GM19467 (cell line): ENCODE data around the gene STXBP5.

ENCODE experiments used
- ATAC-seq: cut with Tn5 transposase; IDR thresholded peaks from one replicate; pipeline ENCODE4 v1.9.1; 2021; ENCODE audit warnings: mild to moderate bottlenecking, moderate library complexity; ENCODE audit not compliant: unreplicated experiment

Gene STXBP5

DNA sequence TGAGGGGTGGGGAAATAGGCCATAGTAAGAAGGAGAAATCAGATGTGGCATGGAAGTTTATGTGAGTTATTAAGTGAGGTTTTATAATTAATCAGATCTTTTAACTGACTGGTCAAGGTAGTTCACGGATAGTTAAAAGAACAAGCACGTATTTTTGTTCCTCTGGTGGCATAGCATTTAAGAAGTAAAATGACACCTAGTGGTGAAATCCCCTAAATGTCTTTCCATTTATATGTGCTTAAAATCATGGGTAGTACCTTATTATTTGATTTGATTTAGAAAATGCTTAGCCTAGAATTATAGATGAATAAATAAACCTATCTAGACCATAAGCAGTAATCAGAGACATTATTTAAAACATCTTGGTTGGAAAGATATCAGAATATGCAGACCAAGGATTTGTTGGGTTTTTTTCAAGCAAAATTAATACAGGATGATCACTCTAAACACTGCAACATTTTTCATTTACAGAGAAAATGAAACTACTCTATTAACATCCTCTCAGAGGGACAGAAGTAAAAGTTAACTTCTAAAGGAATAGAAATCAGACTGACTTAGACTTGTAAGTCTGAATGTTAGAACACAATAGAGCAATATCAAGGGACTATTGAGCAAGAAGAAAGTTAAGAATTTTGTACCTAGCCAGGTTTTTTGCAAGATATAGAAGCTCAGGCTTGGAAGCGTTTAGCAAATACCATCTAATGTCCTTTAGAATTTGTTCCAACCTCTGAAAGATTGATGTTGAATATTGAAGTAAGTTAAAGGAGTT, 81.1 kb downstream of the STXBP5 start:
- no peak for ATAC-seq

DNA sequence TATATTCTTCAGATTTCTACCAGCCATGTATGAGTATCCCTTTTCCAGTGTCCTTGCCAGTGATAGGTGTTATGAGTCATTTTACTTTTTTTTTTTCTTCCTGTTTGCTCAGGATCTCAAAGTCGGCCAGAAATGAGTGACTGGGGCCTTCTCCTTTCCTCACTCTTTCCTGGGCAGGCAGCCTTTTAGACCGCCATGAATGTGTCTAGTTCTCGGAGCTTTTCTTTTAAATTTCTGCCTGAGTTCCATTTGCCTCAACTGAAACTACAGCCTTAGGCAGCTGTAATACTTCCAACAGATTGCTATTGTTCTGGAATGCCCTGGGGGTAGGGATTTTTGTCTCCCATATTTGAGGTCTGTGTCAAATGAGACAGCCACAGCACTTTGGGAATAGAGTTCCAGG, 83.7 kb downstream of the STXBP5 start:
- no peak for ATAC-seq

DNA sequence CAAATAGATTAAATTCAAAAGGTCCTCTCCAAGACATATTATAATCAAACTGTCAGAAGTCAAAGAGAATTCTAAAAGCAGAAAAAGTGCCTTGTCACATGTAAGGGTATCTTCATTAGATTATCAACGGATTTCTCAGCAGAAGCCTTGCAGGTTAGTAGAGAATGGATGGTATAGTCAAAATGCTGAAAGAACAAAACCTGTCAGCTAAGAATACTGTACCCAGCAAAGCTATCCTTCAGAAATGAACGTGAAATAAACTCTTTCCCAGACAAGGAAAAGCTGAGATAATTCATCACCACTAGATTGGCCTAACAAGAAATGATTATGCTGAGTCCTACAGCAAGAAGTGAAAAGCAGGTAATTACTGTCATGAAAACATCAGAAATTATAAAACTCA, 92.9 kb downstream of the STXBP5 start:
- no peak for ATAC-seq

DNA sequence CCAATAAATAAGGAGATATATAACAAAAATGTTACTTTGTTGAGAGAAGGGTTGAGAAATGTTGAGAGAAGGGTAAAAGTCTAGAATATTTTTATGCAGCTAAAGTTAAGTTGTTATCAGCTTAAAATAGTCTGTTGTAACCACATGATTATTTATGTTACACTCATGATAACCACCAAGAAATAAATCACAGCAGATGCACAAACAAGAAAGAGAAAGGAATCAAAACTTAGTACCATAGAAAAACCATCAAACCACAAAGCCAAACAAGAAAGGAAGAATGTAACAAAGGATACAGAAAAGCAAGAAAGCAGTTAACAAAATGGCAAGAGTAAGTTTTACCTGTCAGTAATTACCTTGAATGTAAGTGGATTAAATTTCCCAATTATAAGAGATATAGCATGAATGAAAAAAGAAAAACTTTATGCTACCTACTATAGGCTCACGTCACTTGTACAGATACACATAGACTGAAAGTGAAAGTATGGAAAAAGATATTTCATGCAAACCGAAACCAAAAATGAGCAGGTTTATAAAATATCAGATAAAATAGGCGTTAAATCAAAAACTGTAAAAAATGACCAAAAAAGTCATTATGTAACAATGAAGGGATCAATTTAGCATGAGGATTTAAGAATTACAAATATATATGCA, 93.6 kb downstream of the STXBP5 start:
- no peak for ATAC-seq

DNA sequence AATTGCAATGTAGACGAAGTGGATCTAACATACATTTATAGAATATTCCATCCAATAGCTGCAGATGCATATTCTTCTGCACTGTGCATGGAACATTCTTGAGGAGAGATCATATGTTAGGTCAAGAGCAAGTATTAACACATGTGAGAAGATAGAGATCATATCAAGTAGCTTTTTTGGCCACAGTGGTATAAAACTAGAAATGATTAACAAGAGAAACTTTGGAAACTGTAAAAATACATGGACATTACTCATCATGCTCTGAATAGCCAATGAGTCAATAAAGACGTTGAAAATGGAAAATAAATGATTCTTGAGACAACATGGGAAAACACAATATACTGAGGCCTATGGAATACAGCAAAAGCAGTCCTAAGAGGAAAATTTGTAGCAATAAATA, 94.2 kb downstream of the STXBP5 start:
- ATAC-seq, result no peak

DNA sequence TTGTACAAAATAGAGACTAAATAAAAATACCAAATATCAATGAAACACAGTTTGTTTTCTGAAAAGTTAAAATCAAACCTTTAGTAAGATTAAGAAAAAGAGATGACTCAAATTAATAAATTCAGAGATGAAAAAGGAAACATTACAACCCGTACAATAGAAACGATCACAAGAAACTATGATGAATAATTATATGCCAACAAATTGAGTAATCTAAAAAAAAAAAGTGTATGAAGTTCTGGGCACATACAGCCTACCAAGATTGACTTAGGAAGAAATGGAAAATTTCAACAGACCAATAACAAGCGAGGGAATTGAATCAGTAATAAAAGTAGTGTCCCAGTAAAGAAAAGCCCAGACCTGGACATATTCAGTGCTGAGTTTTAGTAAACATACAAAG, 94.8 kb downstream of the STXBP5 start:
- no peak for ATAC-seq

DNA sequence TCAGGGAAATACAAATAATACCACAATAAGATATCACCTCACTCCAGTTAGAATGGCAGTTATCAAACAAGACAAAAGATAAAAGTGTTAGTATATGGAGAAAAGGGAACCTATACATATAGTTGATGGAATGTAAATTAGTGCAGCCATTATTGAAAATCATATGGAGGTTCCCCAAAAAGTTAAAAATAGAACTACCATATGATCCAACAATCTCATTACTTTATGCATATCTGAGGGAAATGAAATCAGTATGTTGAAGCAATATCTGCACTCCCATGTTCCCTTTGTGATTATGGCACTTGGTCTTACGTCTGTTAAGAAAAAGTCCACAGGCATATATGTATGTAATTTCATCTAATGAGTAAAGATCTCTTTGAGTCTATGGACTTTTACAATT, 96.9 kb downstream of the STXBP5 start:
- ATAC-seq, result no peak

DNA sequence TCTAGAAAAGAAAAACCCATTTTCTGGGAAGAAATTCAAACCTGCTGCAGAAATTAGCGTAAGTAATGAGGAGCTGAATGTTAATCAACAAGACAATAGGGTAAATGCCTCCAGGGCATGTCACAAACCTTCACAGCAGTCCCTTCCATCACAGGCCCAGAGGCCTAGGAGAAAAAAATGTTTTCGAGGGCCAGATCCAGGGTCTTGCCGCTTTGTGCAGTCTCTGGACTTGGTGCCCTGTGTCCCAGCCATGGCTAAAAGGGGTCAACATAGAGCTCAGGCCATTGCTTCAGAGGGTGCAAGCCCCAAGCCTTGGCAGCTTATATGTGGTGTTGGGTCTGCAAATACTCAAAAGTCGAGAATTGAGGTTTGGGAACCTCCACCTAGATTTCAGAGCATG, 99.8 kb downstream of the STXBP5 start:
- ATAC-seq, result no peak

DNA sequence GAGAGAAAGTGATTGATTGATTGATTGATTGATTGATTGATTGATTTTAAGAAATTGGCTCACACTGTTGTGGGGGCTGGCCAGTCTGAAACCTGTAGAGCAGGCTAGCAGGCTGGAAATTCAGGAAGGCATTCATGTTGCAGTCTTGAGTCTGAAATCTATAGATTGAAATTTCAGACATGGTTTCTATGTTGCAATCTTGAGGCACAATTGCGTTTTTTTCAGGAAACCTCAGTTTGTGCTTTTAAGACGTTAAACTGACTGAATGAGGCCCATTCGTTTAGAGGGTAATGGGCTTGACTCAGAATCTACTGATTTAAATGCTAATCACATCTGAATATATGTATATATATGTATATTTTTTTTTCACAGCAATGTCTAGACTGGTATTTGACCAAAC, 106.3 kb downstream of the STXBP5 start:
- ATAC-seq, result no peak

DNA sequence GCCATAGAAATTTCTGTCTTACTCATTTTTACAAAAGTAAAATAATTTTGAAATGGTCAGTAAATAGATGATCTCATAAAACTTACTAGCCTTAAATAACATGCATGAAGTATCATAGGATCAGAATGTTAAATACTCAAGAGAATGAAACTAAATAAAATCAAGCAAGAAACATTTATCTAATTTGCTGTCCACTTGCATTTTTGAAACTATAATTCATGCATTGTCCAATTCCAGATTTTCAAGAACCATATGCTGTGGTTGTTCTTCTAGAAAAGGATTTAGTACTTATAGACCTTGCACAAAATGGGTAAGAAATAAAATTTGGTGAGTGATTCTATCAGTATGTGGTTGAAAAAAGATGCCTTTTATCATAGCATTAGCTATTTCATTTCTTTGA, 107.0 kb downstream of the STXBP5 start:
- ATAC-seq, result no peak

DNA sequence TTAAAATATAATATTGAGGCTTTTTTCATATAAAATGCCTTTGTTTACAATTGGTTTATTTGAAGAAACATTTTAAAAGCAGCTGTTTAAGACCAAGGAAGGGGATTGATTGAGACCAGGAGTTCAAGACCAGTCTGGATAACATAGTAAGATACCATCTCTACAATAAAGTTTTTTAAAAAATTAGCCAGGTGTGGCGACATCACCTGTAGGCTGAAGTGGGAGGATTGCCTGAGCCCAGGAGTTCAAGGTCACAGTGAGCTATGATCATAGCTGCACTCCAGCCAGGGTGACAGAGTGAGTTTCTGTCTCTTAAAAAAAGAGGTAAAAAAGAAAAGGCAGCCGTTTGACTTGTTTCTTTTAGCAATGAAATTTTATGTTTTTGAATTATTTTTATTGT, 117.0 kb downstream of the STXBP5 start:
- no peak for ATAC-seq

DNA sequence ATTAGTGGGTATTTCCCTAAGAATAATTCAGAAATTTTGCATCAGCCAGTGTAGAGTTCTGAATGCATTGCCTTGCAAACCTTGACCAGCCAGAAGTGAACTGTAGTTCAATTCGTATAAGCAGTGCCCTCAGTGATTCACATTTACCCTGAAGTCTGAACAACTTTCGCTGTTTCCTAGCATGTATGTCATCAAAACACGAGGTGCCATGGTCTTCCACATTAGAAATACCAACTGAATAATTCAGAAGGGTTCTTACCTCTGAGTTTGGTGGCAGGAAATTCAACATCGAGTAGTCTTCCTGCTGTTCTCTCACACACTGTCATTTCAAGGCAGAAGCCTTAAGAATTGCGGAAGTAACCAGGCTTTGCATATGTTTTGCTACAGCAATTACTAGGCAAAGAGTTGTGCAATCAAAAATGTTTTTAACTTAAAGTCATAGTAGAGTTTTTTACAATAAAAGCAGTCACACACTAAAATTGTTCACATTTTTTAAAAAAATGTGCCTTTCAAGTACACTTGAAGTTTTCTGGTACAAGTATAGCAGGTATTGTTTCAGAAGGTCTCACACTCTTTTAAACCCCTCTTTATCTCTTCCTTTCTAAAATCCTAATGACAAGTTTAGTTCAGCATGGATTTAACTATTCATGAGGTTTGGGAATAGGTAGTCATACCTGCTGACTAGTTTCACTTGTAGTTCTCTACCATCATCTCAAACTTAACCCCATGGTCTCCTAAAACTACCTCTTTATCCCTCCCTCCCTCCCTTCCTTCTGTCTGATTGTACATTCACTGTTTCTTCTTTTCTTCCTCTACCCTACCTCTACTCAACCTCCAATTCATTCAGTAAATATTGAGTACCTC, 118.3 kb downstream of the STXBP5 start:
- ATAC-seq, result peak; percentile 98

DNA sequence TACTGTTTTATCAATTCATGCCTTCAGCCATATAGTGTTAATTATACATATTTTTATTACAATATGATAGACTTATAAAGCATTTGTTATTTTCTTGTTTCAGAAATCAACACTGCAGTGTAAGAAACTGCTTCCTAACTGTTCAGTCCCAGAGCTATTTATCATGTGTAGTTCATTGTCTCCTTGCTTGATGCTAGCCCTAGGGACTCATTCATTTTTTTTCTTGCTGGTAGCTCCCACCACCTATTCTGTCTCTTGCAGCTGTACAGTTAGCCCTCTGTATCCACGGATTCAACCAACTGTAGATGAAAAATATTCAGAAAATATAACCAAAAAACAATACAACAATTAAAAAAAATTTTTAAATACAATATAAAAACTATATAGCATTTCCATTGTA, 121.3 kb downstream of the STXBP5 start:
- no peak for ATAC-seq

DNA sequence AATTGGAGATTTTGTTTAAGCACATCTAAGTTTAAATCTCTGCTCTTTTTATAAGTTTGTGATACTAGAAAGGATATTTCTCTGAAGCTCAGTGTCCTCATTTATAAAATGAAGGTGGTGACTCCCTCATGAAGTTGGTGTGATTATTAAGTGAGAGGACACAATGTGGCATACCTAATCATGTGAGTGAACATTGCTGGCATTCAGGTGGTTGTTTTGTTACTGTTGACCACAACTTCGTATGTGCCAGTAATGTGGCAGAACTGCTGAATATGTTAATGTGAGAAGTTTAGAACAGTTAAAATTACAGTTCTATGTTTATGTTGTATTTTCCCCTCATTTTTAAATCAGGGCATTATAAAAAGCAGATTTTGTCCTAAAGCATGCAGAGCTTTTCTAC, 127.2 kb downstream of the STXBP5 start:
- ATAC-seq, result no peak

DNA sequence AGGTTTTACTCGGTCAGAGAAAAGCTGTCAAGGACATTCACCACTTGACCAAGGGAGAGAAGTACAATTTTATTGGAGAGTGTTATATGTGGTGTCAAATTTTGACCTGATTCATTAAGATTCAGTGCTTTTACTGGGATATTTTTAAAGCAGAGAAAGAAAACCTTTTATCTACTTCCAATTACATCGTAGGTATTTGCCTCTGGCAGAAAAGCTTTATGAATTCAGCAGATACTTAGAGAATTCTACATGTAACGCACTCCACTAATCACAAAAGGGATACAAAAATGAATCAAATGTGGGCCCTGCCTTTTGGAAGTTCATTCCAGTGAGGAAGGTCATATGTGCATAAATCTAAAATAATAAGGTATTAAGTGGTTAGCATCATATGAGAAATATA, 133.7 kb downstream of the STXBP5 start:
- ATAC-seq, result no peak

DNA sequence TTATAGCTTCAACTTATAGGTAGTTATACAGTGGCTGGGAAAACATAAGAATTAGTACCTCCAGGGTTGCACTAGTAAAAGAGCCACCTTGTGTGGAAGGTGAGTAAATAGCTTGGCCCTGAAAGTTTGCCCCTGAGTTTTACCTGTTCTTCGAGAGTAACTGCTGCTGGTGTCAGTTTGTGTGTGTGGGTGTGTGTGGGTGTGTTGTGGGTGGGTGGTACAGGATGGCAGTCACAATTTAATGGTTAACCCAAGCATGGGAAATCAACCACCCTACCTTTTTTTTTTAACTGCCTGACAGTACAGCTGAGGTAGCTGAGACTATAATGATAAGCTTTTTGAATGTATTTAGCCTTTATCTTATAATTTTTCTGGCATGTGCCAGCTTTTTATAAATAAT, 137.3 kb downstream of the STXBP5 start:
- ATAC-seq, result no peak

DNA sequence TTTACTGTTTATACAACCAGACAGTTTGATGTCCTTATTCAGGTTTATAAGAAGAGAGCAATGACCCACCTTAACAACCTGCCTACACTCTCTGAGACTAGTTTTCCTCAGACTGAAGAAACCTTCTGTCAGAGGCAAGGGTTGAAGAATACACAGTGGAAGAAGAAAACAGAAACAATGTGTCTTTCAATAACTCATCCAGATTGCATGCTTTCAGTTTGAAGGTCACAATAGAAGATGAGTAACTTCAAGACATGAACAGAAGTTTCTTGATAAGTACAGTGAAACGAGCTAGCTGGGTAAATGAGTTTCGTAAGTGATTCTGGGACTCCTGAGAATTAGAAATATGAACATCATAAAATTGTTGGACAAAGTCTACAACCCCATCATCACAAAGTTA, 141.7 kb downstream of the STXBP5 start:
- no peak for ATAC-seq

DNA sequence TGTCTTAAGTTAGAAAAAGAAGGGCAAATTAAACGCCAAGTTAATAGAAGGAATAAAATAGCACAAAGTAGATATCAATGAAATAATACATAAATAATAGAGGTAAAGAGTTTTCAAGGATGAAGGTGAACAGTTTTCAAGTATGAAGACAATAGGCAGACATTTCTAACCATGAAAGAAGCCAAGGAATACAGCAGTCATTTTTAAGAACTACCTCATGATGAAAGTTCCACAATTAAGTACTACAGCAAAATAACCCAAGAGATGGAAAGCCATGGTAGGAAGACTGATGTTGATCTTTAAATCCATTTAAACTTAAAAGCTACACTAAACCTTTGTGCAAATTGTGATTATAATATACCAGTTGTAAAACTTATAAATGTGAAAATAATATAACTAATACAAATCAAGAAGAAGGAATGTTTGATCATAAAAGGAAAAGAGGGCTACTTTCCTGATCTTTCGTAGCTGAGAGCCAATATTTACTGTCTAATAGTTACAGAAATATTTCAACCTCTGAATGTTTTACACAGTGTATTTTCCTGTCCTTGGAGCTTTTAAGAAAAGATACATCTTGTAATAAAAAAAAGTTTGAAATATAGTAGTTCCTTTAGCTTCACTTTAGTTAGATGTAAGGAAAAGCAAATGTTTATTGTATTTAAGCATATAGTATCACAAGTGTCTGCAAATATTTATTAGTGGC, 143.1 kb downstream of the STXBP5 start:
- no peak for ATAC-seq

DNA sequence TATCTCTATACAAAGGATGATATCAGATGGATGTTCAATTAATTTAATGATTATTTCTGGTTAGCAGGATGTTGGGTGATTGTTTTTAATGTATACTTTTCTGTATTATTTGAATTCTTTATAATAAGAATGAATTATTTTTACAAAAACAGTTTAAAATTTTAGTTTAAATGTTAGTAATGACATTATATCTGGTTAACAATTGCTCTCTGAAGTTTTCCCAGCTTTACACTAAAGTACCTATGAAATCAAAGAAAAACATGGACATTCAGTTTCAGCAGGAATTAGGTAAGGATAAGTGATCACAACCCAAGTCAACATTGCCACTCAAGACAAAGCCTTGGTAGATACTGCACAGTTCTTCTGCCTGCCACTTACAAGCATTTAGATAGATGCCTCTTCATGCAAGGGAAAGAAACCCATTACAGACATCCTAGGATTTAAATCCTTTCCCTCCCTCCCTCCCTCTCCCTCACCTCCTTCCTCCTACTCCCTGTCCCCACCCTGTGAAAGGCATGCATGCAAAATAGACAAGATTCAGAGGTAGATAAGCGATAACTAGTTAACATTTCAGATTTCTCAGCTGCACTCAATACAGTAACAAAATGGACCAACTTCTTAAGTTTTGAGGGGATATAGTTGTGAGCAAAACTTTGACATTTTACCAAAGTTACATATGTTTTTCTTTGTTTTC, 143.8 kb downstream of the STXBP5 start:
- ATAC-seq, result no peak

DNA sequence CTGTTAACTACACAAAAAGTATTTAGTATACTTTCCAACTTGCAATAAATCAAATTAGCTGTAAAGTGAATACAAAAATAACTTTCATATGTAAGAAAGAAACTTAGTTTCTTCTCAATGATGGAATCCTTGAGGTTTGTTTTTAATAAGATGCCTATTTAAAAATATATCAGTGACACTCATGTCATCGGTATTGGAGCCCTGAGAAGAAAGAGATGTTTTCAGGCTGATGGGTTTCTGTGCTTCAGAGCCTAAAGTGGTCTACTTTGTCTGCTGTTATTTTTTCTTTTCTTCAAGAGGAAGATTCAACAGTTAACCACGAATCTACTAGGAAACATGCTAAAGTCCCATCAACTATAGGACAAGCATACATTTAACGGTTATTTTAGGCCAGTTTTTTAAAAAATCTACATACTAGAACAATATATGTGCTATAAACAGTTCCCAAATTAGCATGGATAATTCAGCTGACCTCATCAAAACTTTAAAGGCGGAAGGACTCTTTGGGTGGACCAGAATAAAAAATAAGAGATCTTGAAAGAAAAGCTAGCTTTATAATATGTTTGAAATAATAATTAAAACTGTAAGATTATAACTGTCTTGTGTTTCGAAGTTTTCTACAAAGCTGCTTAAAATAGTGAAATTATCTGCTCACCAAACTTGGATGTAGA, 157.2 kb downstream of the STXBP5 start:
- no peak for ATAC-seq
